Smooth muscle cell of the brain vasculature (primary cell): ENCODE data around the gene KIAA0232.
"Not testable (repeated sequence)": the region's sequence is repeated elsewhere in the genome, so short reads cannot be mapped to it uniquely, and the experiment has no call there.

Source experiments
- DNase-seq: peaks from one replicate; pipeline ENCODE4 v3.0.0-alpha.2; 2012; ENCODE audit warnings: low read depth, low spot score

KIAA0232 gene

GRCh38 chr4:6773616-6774540 lies 8.6 kb upstream of the KIAA0232 start:
- no peak for DNase-seq

GRCh38 chr4:6775746-6776145 lies 6.8 kb upstream of the KIAA0232 start:
- no peak for DNase-seq

DNA sequence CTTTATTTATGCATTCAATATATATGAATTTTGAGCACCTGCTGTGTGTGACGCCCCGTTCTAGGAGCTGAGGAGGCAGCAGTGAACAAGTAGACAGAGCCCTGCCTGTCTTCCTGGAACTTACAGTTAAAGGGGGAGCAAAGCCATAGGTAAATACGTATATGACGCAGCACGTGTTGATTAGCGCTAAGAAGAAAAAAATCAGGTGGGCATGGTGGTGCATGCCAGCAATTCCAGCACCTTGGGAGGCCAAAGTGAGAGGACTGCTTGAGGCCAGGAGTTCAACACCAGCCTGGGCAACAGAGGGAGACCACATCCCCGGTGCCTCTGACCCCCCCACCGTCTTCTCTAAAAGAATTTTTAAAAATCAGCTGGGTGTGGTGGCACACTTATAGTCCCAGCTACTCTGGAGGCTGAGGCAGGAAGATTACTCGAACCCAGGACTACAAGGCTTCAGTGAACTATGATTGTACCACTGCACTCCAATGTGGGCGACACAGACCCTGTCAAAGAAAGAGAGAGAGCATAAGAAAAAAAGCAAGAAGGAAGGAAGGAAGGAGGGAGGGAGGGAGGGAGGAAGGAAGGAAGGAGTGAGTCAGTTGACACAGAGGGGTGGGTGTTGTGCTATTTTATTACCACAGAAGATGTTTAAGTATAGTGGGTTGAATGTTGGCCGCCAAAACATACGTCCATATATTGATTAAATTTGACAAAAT lies 5.4 kb upstream of the KIAA0232 start:
- no peak for DNase-seq

- DNase-seq, result no peak
Measured at GRCh38 chr4:6777636-6778281, 4.8 kb upstream of the KIAA0232 start.

- no peak for DNase-seq
Measured at GRCh38 chr4:6778435-6778834, 4.1 kb upstream of the KIAA0232 start.

DNA sequence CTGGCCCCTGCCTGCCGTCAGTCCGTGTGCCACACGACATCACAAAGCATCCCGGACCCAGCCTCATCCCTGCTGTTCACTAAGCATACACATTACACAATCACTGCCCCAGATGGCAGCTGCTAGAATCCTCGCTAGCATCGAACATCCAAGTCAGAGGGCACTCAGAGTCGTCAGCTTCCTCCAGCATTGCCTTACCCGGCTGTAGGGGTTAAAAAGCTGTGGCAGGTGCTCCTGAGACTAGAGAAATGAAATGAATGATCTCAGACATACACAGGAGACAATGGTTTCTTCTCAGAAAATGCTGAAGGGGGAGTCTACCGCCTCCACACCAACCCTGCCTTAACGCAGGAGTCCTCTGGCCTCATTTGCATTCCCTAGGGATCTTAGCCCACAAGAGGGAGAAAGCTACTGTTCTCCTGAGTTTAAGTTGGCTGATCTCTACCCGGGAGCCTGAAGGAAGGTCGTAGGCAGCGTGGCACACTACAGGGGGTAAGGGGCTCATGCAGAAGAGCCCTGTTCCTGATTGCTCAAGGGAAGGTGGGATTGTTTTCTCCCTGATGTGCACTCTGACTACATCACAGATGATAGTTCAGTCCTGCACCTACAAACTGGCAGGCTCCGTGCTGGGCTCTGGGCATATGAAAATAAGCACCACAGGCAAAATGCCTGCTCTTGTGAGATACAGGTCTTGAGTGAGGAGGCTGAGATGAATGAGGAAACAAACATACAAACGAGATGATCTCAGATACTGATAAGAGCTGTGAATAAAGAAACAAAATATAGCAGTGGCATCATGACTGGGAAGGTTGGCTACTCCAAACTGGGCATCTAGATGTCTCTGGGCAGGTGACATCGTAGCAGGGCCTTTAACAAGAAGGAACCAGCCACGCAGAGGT lies 2.6 kb upstream of the KIAA0232 start:
- DNase-seq, result peak; percentile 7

DNA sequence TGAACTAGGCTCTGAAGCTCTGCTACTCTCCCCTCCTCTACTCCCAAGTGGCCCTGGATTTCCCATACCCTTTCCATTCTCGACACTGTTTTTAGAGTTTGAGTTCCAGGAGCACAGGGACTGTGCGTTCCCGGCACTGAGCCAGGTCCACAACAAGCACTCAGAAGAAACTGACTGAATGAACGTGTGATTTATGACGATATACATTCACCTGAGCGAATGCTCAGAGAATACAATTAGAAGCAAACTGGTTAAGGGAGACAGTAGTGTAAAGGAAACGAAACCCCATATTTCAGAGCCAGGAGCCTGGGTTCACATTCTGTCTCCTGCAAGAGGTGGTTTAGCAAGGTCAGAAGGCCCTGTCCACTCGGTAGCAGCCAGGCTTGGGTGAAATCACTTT lies 1.4 kb upstream of the KIAA0232 start:
- no peak for DNase-seq

DNA sequence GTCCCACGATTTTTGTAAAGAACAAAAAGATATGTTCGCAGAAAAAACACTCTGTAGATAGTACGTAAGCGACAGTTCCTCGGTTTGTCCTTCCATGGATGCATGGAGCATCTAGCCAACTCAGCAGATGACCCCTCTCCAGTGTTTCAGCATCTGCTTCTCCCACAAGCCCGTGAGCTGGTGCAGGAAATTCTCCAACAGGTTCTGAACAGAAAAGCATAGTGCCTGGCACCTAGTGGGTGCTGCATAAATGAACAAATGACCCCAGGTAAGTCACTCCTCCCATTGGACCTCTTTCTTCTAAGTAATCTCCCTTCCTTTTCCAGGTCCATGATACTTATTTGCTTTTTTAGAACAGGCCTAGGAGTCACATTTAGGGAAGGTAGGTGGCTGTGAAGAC lies 966 bp upstream of the KIAA0232 start:
- no peak for DNase-seq

- no peak for DNase-seq
Measured at GRCh38 chr4:6782846-6783110, 251 bp downstream of the KIAA0232 start.

DNA sequence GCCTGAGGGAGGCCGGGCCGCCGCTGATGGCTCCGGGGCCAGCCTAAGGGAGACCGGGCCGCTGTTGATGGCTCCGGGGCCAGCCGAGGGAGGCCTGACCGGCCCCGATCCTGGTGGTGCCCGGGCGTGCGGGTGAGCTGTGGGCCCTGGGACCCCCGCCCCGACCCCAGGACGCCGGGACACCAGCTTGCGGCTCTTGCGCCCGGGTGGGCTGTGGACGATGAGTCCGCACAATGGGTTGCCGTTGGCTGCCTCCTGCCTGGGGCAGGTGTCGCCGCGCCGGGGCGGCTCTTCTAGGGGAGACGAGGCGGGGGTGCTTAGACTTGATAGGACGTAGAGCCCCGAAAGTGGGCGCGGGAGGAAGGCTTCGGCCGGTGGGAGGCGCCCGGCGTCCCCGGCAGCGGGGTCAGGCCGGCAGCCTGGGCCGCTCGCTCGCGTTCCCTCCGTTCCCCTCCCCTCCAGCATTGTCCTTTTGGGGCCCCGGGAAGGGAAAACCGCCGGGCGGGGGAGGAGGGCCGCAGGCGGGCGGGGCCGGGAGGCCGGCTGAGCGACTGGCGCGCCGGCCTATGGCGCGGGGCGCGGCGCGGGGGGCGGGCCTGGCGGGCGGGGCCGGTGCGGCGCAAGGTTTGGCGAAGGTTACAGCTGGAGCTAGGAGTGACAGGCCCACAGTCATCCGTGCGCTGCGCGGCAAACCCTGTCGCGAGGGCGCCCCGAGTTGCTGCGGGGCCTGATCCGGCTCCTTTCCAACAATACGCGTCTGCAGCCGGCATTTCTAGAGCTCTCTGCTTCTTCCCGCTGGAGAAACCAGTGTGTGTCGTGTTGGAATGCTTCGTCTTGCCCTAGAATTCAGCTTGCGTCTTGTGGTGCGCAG lies 819 bp downstream of the KIAA0232 start:
- peak; percentile 56 for DNase-seq

DNA sequence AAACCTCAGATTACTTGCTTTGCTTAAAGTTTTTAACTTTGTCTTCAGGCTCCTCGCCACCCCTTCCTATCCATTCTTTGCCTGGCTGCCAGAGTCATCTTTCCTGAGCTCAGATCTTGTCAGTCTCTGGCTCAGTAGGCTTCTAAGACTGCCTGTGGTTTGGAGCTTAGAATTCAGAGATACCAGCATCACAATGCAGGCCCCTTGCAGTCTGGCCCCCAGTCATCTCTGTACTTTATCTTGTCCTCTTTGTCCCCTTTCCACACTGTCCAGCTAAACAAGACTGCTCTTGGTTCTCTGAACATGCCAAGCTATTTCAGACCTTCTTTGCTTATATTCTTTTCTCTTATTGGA lies 3.0 kb downstream of the KIAA0232 start:
- no peak for DNase-seq

DNA sequence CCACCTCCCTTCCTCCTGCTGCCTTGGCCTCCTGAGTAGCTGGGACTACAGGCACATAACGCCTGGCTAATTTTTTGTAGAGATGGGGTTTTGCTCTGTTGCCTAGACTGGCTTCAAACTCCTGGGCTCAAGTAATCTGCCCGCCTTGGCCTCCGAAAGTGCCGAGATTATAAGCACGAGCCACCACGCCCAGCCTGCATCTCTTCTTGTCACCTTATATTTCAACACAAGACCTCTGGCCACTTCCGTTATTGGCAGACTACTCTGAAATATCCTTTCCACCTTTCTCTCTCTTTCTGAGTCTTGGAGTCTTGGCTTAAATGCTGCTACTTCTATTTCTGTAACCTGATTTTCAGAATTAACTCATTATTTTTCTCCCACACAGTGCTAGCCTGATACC lies 5.6 kb downstream of the KIAA0232 start:
- no peak for DNase-seq

GRCh38 chr4:6791245-6791644 lies 8.7 kb downstream of the KIAA0232 start:
- DNase-seq, result not testable (repeated sequence)

DNA sequence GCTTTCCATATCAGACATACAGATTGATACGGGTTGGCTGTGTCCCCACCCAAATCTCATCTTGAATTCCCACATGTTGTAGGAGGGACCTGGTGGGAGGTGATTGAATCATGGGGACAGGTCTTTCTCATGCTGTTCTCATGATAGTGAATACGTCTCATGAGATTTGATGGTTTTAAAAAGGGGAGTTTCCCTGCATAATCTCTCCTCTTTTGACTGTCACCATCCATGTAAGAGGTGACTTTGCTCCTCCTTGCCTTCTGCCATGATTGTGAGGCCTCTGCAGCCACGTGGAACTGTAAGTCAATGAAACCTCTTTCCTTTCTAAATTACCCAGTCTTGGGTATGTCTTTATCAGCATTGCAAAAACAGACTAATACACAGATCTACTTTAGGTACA lies 9.3 kb downstream of the KIAA0232 start:
- not testable (repeated sequence) for DNase-seq

DNA sequence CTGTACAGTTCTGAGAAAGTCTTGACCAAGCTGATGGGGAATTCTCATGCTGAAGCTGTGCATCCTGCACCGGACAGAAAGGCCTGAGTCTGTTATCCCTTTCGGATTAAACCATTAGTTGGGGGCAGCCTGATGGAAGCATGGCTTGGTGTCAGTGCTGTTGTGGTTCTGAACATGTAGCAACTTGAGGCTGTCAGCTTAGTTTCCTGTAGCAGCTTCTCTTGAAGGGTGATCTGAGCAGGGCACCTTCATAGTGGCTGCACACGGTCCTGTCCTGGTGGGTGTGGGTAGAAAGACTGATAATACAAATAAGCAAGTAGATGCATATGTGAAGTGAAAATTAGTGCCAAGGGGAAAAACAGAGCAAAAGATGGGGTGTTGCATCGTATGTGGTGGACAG lies 11.7 kb downstream of the KIAA0232 start:
- DNase-seq, result no peak

GRCh38 chr4:6795821-6796220 lies 13.3 kb downstream of the KIAA0232 start:
- DNase-seq, result no peak

GRCh38 chr4:6797368-6797767 lies 14.8 kb downstream of the KIAA0232 start:
- DNase-seq, result not testable (repeated sequence)

DNA sequence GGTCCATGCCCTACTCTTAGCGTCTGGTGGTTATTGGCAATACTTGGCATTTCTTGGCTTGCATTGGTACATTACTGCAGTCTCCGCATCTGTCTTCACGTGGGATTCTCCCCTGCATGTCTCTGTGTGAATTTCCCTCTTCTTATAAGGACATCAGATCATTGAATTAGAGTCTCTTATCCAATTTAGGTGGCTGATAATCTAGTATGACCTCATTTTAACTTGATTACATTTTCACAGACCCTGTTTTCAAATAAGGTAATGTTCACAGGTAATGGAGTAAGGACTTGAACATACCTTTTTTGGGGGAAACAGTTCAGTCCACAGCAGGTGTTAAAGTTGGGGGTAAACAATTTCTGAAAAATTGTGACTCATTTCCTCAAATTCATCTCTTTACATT lies 16.6 kb downstream of the KIAA0232 start:
- no peak for DNase-seq

- no peak for DNase-seq
Measured at GRCh38 chr4:6802025-6802424, 19.5 kb downstream of the KIAA0232 start.

DNA sequence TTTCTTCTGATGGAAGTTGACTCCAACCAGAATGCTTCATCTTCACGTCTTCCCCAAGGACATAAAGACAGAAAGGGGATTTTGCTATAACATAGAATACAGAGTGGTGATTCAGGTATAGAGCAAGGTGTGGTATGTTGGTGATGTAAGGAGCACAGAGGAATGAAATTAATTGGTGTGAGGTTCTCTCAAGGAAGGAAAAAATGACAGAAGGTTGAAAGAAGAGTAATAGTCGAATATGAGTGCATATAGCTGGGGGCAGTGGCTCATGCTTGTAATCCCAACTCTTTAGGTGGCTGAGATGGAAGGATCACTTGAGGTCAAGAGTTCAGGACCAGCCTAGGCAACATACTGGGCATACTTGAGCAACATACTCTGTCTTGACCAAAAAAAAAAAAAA lies 20.1 kb downstream of the KIAA0232 start:
- no peak for DNase-seq

DNA sequence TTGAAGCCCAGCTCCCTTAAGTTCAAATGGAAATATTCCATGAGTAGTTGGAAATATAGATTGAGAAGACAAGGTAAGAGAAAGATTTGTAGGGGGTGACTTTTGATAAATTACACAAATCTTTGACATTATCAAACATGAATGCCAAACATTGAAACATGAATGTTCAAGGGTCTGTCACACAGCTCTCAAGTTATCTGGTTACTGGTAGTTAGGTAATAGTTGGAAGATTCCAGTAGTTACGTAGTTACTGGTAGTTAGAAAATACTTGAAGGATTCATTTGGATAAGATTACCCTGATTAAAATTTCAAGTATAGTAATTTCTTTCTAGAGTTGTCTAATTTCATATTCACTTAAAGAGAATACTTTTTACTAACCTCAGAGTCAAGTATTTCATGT lies 20.7 kb downstream of the KIAA0232 start:
- no peak for DNase-seq
